Transverse colon (tissue), 4 donors: ENCODE results near the gene GPI.
A peak's percentile ranks its signal among the peaks of the same experiment; 100 is the strongest.

Source experiments
- CTCF ChIP-seq, 5 experiments: fragments of 200-600 bp in 3 of 5; fragments of 450-650 bp in 2 of 5; sonication (generic) in 3 of 5; IDR thresholded peaks; 1 replicate in 2 of 5; 2 replicates in 3 of 5; pipeline ENCODE4 v1.5.1; 2016 to 2017; ENCODE audit warnings: antibody characterized with exemption in 5 of 5, inconsistent platforms in 3 of 5, mild to moderate bottlenecking in 2 of 5, moderate library complexity in 1 of 5
- POLR2AphosphoS5 ChIP-seq, 3 donors: sonication (generic); formaldehyde crosslinking; IDR thresholded peaks; one replicate each; pipeline ENCODE4 v1.6.1; 2016; ENCODE audit warnings: antibody characterized with exemption in 3 of 3

- TF ChIP-seq CTCF (IDR thresholded peaks at IDR 0.05) (peak; percentile 62 to 83 (median 73)), POLR2AphosphoS5 (IDR thresholded peaks at IDR 0.05) (peak in 1 of 3 donors; percentile 18)
These were observed 19.0 kb upstream of the GPI start for GRCh38 chr19:34345947-34346351.
